ENCODE results near the gene C1QTNF4.

DNA sequence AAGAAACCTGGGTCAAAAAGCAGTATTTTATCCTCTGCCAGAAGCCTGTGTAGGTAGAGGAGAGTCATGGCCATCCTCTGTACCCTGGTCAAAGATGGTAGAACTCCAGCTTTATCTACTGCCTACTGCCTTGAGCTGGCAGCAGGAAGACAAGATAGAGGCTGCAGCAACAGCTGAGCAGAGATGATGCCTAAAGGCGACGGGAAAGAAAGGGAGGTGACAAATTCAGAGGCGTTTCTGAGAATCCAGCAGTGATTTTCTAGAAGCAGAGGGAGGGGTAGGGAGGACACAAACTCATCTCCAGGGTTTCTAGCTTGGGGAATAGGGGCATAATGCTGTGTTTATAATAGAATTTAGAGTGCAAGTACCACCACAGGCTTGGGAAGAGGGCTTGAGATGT is 15.5 kb upstream of the C1QTNF4 start:
- TF ChIP-seq, protein P1, sequence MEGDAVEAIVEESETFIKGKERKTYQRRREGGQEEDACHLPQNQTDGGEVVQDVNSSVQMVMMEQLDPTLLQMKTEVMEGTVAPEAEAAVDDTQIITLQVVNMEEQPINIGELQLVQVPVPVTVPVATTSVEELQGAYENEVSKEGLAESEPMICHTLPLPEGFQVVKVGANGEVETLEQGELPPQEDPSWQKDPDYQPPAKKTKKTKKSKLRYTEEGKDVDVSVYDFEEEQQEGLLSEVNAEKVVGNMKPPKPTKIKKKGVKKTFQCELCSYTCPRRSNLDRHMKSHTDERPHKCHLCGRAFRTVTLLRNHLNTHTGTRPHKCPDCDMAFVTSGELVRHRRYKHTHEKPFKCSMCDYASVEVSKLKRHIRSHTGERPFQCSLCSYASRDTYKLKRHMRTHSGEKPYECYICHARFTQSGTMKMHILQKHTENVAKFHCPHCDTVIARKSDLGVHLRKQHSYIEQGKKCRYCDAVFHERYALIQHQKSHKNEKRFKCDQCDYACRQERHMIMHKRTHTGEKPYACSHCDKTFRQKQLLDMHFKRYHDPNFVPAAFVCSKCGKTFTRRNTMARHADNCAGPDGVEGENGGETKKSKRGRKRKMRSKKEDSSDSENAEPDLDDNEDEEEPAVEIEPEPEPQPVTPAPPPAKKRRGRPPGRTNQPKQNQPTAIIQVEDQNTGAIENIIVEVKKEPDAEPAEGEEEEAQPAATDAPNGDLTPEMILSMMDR (IDR thresholded peaks at IDR 0.05) = no peak
- TF ChIP-seq POLR2A (IDR thresholded peaks at IDR 0.05) = no peak

Data from Peyer's patch (tissue), 4 donors.